Spleen (tissue), 7 donors: ENCODE measurements around the gene KRTAP9-6.

Source experiments
- POLR2AphosphoS5 ChIP-seq, 3 donors: sonication (generic); formaldehyde crosslinking; IDR thresholded peaks; one replicate each; pipeline ENCODE4 v1.5.1; 2017; ENCODE audit warnings: antibody characterized with exemption in 3 of 3
- TF ChIP-seq, protein P1 (sequence below), 11 experiments: fragments of 200-600 bp in 7 of 11; fragments of 450-650 bp in 4 of 11; sonication (generic) in 4 of 11; IDR thresholded peaks in 8 of 11; conservative IDR thresholded peaks in 3 of 11; 1 replicate in 7 of 11; 2 replicates in 4 of 11; pipeline versions ENCODE4 v1.4.0 to v1.8.0; 2016 to 2021; ENCODE audit warnings: antibody characterized with exemption in 11 of 11, inconsistent platforms in 4 of 11, mild to moderate bottlenecking in 1 of 11
- donor health status: DM: no; HTN: no; CAD: no; lungs with moderate emphysema.
- donor health status: DM: no; HTN: no; CAD: no.
- donor health status: DM: no; HTN: no; CAD: no.

- TF ChIP-seq, protein P1, sequence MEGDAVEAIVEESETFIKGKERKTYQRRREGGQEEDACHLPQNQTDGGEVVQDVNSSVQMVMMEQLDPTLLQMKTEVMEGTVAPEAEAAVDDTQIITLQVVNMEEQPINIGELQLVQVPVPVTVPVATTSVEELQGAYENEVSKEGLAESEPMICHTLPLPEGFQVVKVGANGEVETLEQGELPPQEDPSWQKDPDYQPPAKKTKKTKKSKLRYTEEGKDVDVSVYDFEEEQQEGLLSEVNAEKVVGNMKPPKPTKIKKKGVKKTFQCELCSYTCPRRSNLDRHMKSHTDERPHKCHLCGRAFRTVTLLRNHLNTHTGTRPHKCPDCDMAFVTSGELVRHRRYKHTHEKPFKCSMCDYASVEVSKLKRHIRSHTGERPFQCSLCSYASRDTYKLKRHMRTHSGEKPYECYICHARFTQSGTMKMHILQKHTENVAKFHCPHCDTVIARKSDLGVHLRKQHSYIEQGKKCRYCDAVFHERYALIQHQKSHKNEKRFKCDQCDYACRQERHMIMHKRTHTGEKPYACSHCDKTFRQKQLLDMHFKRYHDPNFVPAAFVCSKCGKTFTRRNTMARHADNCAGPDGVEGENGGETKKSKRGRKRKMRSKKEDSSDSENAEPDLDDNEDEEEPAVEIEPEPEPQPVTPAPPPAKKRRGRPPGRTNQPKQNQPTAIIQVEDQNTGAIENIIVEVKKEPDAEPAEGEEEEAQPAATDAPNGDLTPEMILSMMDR (IDR thresholded peaks at IDR 0.05 in 8 of 11, conservative IDR thresholded peaks at IDR 0.05 in 3 of 11) = no peak
- no peak for TF ChIP-seq POLR2AphosphoS5 (IDR thresholded peaks at IDR 0.05)
These were observed 35.1 kb upstream of the KRTAP9-6 start for GRCh38 chr17:41230094-41230493.
